Measurements from ENCODE around the gene WDR70.

WDR70 gene

DNA sequence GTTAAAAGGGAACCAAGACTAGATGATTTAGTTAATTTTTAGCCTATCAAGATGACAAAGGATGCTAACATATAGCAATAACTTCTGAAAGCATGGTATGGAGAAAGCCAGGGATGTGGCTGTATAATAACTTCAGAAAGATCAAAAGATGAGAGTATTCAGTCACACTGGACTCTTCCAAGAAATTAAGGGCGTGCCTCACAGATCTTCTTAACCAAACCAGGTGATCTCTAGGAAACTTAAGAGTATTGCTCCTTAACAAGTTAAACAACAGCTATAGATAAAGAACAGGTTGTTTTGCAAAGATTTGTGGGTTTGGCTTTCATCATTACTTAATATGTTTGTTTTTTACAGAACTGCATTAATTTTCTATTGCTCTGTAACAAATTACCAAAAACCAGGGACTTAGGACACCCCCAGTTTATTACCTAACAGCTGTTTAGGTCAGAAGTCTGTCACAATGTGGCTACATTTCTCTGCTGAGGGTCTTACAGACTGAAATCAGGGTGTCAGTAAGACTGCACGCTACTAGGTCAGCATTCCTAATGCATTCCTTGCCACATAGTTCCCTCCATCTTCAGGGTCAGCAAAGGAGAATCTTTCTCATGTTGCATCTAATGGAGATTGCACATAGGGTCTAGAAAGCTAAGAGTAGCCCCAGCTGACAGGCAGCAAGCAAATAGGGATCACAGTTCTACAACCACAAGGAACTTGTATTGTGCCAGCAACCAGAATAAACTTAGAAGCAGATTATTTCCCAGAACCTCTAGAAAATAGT is 113.8 kb downstream of the WDR70 start:
- no peaks in the 10 kb centered on the region for H3K27me3 ChIP-seq
- intact Hi-C loops (cut with DNase I; ENCODE audit: low total_unique reads) = no loop called here
- H3K4me3 ChIP-seq = no peak overlapping the region
- no peaks in the 10 kb centered on the region for H3K9me3 ChIP-seq
- peaks cover 0 to 7% (median 3%) of the 10 kb centered on the region in 3 donors for H3K36me3 ChIP-seq
- H3K4me1 ChIP-seq = peaks cover 0 to 22% (median 4%) of the 10 kb centered on the region in 4 donors
- DNase-seq = no peak
- TF ChIP-seq, protein P1, sequence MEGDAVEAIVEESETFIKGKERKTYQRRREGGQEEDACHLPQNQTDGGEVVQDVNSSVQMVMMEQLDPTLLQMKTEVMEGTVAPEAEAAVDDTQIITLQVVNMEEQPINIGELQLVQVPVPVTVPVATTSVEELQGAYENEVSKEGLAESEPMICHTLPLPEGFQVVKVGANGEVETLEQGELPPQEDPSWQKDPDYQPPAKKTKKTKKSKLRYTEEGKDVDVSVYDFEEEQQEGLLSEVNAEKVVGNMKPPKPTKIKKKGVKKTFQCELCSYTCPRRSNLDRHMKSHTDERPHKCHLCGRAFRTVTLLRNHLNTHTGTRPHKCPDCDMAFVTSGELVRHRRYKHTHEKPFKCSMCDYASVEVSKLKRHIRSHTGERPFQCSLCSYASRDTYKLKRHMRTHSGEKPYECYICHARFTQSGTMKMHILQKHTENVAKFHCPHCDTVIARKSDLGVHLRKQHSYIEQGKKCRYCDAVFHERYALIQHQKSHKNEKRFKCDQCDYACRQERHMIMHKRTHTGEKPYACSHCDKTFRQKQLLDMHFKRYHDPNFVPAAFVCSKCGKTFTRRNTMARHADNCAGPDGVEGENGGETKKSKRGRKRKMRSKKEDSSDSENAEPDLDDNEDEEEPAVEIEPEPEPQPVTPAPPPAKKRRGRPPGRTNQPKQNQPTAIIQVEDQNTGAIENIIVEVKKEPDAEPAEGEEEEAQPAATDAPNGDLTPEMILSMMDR (IDR thresholded peaks at IDR 0.05) = no peak
- no peak overlapping the region for H3K27ac ChIP-seq

DNA sequence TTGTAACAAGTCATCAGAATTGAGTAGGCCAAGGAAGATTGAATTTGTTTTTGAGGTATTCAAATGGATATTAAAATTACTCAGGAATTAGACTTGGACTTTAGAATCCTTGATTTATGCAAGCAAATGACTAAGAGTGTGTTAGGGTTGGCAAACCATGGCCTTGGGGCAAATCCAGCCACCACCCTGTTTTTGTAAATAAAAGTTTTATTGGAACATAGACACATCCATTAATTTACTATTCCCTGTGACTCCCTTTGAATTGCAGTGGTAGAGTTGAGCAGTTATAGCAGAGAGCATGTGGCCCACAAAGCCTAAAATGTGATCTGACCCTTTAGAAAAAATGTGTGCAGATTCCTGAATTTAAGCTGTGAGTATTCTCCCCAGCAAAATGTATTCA is 115.6 kb downstream of the WDR70 start:
- DNase-seq = no peak
- H3K4me3 ChIP-seq = no peak overlapping the region
- H3K36me3 ChIP-seq = peaks cover 0 to 6% (median 0%) of the 10 kb centered on the region in 3 donors
- TF ChIP-seq, protein P1 (IDR thresholded peaks at IDR 0.05) = no peak
- intact Hi-C loops (cut with DNase I; ENCODE audit: low total_unique reads) = no loop called here
- H3K9me3 ChIP-seq = no peaks in the 10 kb centered on the region
- H3K27me3 ChIP-seq = no peaks in the 10 kb centered on the region
- H3K4me1 ChIP-seq = peaks cover 0 to 22% (median 4%) of the 10 kb centered on the region in 4 donors
- H3K27ac ChIP-seq = no peak overlapping the region

DNA sequence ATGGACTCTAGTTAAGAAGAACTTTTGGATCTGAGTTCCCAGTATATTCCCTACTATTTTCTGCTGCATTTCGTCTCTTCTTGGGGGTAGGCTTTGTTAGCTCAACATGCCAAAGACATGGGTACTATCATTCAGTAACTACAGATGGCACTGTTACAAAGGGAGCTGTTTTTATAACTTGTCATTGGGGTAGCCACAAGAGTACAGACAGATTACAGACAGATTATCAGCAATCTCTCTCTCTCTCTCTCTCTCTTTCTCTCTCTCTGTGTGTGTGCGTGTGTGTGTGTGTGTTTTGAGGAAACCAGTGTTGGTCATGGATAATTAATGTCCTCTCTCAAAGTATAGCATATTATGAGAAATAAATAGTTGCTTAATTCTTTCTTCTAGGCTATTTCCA is 116.1 kb downstream of the WDR70 start:
- intact Hi-C loops (cut with DNase I; ENCODE audit: low total_unique reads) = no loop called here
- H3K9me3 ChIP-seq = no peaks in the 10 kb centered on the region
- H3K36me3 ChIP-seq = peaks cover 0 to 6% (median 0%) of the 10 kb centered on the region in 3 donors
- peaks cover 0 to 22% (median 4%) of the 10 kb centered on the region in 4 donors for H3K4me1 ChIP-seq
- TF ChIP-seq, protein P1 (IDR thresholded peaks at IDR 0.05) = no peak
- no peak overlapping the region for H3K4me3 ChIP-seq
- no peaks in the 10 kb centered on the region for H3K27me3 ChIP-seq
- no peak for DNase-seq
- H3K27ac ChIP-seq = peak overlapping the region in 1 of 2 donors; percentile 0

DNA sequence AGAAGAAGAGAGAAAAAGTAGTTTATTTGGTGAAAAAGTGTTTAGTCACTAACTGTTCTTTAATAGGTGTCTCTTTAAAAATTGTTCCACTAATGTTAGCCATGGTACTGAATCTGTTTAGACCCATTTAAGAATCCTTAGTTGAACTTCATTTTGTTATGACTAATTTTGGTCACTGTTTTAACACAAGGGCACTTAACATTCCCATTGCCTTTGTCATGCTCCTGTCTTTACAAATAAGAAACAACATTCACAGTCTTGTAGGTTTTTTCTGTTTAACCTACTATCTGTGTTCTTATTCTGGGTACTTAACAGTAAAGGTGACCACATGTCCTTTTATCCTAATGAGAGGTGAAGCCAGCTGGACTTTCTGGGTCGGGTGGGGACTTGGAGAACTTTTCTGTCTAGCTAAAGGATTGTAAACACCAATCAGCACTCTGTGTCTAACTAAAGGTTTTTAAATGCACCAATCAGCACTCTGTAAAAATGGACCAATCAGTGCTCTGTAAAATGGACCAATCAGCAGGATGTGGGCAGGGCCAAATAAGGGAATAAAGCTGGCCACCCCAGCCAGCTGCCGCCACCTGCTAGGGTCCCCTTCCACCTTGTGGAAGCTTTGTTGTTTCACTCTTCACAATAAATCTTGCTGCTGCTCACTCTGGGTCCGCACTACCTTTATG is 116.7 kb downstream of the WDR70 start:
- DNase-seq = no peak
- TF ChIP-seq, protein P1 (IDR thresholded peaks at IDR 0.05) = no peak
- Histone ChIP-seq H3K27ac (peak overlapping the region in 1 of 2 donors; percentile 0), H3K36me3 (peaks cover 0 to 6% (median 0%) of the 10 kb centered on the region in 3 donors), H3K27me3 (no peaks in the 10 kb centered on the region), H3K4me1 (peaks cover 0 to 22% (median 4%) of the 10 kb centered on the region in 4 donors), H3K4me3 (no peak overlapping the region), H3K9me3 (no peaks in the 10 kb centered on the region)
- intact Hi-C loops (cut with DNase I; ENCODE audit: low total_unique reads) = no loop called here

DNA sequence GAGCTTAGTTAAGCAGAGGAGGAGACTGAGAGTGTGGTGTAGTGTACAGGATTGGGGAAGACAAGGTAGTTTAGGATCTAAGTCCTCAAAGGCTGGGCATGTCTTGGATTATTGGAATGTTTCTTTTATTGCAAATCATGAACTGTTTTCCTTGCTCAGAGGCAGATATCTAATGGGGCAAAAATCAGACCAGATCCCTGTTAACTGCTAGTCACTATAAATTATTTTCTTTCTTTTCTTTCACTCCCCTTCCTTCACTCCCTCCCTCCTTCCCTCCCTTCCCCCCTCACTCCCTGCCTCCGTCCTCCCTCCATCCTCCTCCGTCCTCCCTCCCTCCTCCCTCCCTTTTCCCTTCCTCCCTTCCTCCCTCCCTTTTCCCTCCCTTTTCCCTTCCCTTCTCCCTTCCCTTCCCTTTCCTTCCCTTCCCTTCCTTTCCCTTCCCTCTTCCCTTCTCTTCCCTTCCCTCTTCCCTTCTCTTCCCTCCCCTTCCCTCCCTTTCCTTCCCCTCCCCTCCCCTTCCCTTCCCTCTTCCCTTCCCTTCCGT is 117.9 kb downstream of the WDR70 start:
- no peak for DNase-seq
- TF ChIP-seq, protein P1 (IDR thresholded peaks at IDR 0.05) = no peak
- Histone ChIP-seq H3K27ac (no peak overlapping the region), H3K9me3 (no peaks in the 10 kb centered on the region), H3K27me3 (no peaks in the 10 kb centered on the region), H3K4me3 (no peak overlapping the region), H3K36me3 (peaks cover 0 to 6% (median 0%) of the 10 kb centered on the region in 3 donors), H3K4me1 (peaks cover 0 to 30% (median 8%) of the 10 kb centered on the region in 4 donors)
- intact Hi-C loops (cut with DNase I; ENCODE audit: low total_unique reads) = no loop called here
